DMS114 treated with DMSO at 0.1 percent for 48 hours (cell line): ENCODE results near the gene RELL1.

Source experiments
- DNase-seq: peaks from one replicate; lab custom pipeline; 2025; ENCODE audit not compliant: unreplicated experiment; lab: John Stamatoyannopoulos, UW

The RELL1 gene

DNA sequence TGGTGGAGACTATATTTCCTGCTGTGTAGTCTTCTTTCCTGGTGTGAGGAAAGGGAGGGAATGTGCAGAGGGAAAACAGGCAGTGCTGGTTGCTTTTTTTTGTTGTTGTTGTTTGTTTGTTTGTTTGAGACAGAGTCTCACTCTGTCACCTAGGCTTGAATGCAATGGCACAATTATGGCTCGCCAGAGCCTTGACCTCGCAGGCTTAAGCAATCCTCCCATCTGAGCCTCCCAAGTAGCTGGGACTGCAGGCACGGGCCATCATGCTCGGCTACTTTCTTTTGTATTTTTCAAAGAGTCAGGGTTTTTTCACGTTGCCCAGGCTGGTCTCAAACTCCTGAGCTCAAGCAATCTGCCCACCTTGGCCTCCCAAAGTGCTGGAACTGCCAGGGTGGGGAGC is 82.5 kb downstream of the RELL1 start:
- no peak for DNase-seq

DNA sequence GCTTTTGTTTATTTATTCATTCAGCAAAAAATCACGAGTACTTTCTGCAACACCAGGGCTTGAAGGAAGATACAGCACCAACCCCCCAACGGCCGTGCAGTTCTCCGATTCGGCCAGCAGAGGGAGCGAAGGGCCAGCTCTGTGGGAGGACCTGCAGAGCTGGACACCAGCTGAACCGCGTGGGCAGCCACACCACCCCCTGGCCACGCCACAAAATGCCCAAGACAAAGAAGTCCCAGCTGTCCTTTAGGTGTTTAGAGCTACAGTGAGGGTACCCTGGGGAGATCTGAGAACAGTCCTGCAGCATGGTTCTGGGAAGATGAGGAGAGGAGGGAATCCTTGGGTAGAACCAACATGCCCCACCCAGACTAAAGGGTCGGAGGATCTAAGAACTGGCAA is 83.1 kb downstream of the RELL1 start:
- DNase-seq = peak; percentile 7

DNA sequence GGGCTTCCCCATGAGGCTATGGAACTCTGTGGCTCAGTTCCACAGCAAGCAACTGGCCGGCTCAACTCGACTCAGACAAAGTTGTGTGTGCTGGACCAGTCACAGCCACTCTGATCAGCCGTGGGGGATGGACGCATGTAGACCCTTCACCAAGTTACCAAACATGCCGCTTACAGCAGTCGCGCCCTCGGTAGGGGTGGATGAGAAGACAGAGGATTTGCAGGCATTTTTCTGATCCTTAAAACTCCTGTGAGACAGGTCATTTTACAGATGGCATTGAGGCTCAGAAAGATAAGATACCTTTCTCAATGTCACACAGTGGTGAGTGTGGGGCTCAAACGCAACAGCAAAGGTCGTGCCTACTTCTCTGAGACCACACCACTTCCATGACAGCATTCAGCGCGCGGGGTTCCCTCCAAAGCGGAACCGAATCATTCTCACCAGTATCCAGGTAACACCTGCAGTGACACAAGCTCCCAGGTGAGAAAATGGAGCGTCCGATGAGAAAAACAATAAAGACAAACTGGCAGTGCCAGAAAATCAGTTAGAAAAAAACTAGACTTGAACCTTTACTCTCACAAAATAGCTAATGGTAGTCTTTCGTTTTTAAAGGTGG is 83.6 kb downstream of the RELL1 start:
- no peak for DNase-seq

DNA sequence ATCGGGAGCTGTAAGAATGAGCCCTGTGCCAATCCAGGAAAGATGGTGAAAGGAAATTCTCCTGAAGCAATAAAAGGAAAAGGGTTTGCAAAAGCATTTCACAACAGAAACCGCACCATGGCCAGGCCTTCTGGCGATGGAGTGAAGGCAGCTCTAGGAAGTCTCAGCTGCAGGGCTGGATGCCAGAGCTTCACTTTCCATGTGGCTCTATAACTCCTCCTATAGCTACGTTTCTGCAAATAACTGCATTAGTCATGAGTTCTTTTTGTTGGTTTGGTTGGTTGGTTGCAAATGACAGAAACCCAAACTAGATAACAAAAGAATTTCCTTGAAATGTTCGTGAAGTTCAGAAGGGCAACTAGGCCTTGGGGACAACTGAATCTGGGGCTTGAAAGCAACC is 84.6 kb downstream of the RELL1 start:
- no peak for DNase-seq

DNA sequence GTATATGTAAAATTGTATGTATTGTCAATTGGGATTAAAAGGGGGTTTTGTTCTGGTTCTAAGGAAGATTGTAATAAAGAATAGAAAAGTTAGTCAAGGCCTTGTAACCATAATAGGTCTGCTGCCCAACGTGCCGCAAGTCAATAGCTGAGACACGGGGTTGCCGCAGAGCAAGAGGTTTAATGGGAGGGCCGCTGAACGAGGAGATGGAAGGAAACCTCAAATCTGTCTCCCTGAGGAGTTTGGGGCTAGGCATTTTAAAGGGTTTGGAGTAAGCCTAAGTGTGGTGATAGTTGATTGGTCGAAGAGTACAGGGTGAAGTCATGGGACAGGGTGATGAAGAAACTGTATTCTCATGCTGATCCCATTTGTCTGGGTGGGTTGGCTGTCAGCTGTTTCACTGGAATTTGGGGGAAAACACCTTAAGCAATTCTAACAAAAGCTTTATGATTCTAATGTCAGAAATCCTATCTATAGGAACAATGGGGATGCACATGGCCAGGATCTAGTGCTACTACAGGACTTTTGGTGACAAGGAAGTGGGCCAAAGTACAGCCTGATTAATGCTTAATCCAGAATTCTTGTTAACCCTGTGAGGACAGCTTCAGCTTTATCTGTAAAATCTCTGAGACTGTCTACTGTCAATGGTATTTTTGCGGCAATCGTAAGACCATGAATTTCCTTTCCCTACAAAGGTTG is 86.9 kb downstream of the RELL1 start:
- no peak for DNase-seq

DNA sequence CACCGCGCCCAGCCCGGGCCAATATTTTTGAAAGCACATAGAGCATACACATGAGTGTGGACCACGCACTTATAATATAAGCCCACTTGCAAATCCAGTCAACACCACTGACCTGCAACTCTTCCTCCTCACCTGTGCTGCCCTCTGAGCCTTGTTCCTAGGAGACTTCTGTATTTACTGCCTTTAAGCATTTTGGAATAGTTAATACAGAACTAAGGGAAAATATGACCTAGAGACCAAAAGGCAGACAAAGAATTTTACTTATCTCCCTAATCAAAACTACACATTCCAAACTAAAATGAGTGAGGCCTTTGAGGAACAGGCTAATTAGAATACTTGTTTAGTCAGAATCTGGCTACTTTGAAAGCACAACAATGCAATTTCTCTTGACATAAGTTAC is 89.1 kb downstream of the RELL1 start:
- no peak for DNase-seq

DNA sequence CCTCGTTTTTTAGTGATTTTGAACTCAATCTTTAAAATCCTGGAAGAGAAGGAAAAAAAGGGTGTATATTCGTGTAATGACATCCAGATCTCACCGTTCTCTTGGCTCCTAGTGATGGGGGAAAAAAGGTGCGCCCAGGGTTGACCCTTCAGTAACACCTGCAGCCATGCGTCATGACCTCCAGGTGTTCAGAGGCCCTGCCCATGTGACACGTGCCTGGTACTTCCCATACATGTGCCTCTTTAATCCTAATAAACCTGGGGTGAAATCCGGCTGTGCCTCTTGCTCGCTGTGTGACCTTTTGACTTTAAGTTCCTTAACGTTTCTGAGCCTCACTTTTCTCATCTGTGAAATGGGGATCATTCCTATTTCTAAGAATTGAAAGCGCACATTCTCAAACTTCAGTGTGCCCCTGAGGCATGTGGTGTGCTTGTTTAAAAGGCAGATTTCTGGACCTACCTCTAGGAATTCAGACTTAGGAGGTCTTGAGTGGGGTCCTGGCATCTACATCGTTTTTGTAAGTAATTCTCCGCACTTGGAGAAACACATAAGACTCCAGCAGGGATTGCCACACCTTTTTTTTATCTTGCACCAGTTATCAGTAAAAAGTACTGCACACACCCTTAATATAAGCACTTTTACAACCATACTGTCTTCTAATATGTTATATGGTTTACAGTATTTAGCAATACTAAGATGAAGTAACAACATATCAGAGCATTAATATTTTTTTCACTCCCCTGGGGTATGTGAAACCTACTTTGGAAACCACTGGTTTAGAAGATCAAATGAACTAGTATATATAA is 90.1 kb downstream of the RELL1 start:
- DNase-seq = no peak

DNA sequence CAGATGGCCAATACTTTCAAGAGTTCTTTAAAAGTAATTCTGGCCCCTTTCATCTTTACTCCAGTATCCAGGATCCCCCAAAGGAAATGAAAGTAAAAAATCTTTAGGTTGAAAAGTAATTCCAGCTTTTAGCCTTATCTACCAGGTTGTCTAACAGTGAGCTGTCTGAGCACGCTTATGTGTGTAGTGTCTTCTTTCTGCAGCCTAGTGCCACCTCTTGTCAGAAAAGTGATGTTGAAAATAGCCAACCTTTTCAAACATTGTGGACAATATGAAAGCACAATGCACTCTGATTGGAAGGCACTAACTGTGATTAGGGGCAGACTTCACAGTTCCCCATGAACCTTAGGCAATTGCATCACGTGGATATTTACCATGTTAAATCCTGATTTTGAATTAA is 92.1 kb downstream of the RELL1 start:
- no peak for DNase-seq

DNA sequence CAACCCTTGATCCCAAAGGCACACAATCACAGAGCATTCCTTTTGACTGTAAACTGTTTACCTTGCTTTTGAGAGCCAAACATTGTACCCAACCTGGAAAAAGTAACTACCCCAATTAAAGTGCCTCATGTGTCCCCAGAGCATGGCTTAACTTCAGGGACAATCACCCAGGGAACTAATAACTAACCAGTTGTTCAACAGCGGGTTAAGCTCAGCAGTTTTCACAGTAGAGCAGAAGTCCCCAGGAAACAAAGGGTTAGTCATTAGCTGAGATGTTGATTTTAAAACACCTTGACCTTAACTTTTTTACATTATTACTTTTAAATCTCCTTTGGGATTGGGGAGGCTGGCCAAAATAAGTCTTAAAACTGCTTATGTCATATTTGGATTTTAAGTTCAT is 94.8 kb downstream of the RELL1 start:
- no peak for DNase-seq

DNA sequence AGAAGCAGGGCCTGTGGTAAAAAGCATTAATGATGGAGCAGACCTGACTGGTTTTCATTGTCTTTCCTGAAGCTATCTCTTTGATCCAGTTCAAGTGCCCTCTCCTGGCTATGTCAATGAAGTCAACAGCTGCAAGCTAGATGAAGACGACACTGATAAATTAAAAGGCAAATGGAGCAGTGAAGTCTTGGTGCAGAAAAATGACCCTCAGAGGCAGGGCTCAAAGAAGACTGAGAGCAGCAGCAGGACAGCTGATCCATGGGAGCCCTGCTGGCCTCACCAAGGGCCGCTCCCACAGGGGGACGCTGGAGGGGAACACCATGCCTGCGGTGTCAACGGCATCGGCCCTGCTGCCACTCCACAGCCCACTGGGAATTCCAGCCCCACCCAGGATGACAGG is 96.2 kb downstream of the RELL1 start:
- no peak for DNase-seq

DNA sequence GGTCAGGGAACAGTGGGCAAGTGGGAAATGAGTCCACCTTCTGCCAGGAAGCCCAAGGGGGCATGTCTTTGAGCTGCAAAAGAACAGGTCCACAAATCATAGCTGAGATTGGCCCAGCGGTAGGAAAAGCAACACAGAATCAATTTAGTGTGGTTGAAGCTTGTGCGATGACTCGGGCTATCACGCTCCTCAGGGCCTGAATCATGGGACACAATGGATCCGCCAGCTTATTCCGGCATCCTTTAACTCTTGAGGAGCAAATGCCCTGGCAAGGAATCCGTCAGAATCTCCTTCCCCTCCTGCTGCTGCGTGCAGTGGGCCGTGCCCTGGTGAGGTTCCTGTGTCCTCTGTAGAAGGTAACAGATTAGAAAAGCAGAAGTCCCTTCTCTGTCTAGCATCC is 98.0 kb downstream of the RELL1 start:
- DNase-seq = no peak

DNA sequence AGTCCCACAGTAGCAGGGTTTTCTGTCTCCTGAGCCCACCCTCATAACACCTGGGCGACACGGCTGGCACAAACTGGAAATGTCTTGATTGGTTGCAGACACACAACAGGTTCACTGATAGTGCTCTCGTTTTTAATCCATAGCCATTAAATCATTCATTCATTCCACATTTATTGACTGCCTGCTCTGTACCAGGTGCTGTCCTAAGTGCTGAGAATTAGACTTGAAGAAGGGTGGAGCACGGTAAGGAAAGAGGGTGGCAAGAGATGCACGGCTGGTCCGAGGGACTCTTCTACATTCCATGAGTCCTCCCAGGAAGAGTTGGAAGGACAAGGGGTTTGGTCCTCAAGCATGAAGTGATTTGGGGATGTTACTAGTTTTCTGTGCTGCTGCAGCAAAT is 100.0 kb downstream of the RELL1 start:
- DNase-seq = no peak

DNA sequence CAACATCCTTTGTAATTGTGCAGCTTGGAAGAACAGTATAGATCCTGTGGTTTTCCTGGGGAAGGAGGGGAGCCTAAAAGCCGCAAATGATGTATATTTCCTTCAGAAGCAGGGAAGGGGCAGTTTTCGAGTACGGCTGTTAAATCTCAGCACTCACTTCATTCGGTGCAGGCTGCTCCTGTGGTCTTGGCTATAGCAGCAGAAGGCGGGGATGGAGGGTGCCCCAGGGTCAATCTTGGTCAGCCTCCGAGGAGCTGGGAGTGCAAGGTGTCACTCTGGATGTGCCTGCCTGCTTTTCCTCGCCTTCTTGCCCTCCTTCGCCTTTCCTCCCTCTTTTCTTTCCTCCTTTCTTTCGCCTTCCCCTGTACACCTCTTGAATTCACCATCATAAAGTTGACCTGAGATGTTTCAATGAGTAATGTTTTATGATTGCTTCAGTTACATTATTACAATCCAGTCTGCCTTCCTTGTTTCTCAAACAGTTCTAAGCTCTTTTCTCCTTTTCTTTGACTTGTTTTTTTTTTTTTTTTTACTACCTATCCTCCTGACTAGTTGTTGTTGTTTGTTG is 101.6 kb downstream of the RELL1 start:
- no peak for DNase-seq

DNA sequence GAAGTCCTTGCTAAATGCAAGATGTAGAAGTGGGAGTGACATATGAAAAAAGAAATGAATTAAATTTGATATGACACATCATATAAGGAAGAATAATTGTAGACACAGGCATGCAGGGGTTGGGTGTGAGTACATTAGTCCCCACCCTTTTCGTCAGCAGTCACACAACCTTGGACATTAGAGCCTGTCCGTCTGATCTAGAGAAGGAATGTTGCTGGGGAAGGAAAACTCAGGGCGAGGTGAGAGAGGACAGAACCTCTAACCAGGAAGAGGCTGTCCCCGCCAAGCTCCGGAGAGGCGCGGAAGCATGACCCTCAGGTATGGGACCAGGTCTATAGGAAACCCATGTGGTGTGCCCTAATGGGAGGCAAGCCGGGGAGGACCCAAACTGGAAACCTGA is 102.1 kb downstream of the RELL1 start:
- DNase-seq = no peak

DNA sequence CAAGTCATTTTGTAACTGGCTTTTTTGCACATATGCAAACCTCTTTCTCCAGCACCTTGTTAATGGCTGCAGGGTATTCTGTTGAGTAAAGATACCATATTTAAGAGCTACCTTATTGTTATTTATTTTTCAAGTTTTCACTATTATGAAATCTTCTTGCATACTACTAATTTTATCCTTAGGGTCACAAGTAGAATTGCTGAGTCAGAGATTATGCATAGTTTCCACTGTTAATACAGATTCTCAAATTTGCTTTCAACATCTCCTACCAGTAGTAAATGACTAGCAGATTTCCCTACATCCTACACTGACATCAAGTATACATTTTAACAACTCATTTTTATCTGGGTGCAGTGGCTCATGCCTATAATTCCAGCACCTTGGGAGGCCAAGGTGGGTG is 112.6 kb downstream of the RELL1 start:
- DNase-seq = no peak

DNA sequence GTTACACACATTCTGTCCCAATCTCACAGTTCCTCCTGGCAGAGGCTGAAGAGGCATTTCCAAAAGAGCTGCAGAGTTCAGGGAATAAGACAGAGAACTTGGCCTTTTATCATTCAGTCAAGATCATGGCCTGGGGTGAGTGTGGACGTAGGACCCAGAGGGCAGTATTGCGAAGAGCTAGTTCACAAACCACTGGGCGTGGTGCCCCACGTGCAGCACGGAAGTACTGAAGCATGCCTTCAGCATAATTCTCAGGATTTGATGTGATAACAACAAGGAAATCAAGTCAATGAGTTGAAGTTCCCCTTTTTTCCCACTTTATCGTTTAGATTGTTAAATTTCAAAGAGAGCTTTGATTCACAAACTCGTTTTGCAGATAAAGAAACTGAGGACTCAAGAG is 117.7 kb downstream of the RELL1 start:
- DNase-seq = no peak

DNA sequence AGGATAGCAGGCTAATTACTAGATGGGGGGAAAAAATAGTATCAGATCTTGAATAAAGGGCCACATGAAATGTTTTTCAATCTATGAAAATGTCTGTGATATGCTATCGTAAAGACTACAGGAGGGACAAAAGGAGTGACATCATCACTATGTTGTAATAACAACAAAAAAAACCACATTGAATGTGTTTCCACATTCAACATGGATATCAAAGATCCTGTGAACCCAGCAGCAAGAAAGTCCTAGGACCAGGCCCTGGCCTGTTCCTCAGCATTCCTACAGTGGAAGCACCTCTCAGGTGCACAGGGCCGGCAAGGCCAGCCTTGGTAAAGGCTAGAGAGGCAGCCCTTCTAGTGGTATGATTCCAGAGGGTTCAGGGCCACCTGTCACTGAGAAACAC is 118.3 kb downstream of the RELL1 start:
- no peak for DNase-seq

DNA sequence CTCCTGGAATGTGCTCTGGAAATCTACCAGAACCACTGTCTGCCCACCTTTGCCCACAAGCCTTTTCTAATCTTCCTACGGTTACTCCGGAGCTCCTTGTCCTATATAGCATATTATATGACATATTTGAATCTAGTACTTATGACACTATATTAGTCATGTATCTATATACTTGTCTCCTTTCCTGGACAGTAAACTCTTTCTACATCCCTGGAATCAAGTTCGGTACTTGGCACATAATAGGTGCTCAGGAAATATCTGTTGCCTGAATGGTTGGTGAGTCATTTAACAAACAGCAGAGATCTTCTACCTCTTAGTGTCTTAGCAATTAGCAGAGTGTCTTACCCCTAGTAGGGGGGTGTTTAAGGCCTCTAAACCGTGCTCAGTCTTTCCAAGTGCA is 123.6 kb downstream of the RELL1 start:
- DNase-seq = no peak

DNA sequence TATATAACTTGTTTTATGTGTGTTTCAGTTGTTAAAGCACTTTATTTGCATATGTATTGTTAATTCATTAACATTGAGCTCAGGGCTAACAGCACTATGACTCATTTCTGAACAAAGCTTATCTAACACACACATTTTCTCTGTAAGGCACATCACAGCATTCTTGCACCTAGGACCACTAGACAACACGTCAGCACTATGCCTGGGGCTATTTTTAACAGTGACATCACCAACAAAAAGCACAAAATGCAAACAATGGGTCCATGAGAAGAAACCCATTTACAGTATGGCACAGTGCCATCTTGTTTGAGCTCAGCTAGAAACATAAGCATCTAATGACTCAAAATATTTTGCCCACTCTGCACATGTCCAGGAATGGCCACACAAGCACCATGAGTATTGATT is 124.4 kb downstream of the RELL1 start:
- DNase-seq = no peak

DNA sequence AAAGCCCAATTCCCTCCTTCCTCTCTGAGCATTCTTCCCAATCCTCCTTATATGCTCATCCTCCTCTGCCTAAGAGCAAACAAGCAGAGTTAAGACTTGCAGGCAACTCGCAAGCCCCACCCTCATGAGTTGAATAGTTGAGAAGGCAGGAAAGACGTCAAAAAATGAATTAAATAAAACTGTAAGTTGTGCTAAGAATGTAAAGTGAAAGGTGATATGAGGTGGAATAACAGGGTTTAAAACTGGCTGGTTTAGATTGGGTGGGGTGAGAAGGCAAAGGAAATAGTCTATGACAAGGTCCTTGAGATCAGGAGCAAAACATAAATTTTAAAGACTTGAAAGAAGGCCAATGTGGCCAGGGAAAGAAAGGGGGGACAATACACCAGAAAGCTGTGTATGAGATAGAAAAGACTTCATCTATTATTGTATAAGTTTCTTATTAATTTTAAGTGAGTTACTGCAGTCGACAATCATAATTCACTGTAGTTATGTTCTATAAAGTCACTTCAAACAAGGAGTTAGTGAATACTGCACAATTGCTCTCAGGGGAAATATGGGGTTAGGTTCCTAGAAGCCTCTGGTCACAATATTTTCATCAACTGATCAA is 124.9 kb downstream of the RELL1 start:
- no peak for DNase-seq
